SK-N-SH (cell line): ENCODE measurements around the gene FYB1. TPM values are rescaled to one million over a fixed set of nuclear protein-coding genes. Genes with fewer than 3 reads are reported as not detected.

Experiments used
- CTCF ChIA-PET: fragments of 300-600, 350-600 bp; formaldehyde crosslinking; extraction: SDS; loops from one replicate; lab custom pipeline; 2021; lab: Yijun Ruan, JAX
- POLR2A ChIA-PET: fragments of 350-600 bp; sonication (Branson Sonifier 250); formaldehyde crosslinking; extraction: SDS; loops from one replicate; lab custom pipeline; 2020; ENCODE audit warnings: antibody characterized with exemption, inconsistent platforms; lab: Yijun Ruan, JAX
- DNase-seq: peaks from one replicate; pipeline ENCODE4 v3.0.0; 2012
- H2AFZ ChIP-seq: fragments of 200-600 bp; sonication (generic); 2 replicates; pipeline ENCODE4 v1.8.1; 2016; ENCODE audit warnings: antibody characterized with exemption, mild to moderate bottlenecking, low read depth
- H3F3A ChIP-seq: fragments of 200-600 bp; sonication (generic); replicated peaks from 2 replicates; pipeline ENCODE3; 2016; ENCODE audit warnings: antibody characterized with exemption, mild to moderate bottlenecking; ENCODE audit not compliant: insufficient read depth
- H3K27ac ChIP-seq, 2 experiments: fragments of 200-500 bp in 1 of 2; fragments of 200-600 bp in 1 of 2; sonication (Bioruptor generic) in 1 of 2; sonication (generic), shearing (Covaris generic) in 1 of 2; 2 replicates each; pipeline versions ENCODE4 v1.5.1 to v1.6.1; 2014 to 2016; ENCODE audit warnings: low read depth in 2 of 2, inconsistent platforms in 1 of 2, low read length in 1 of 2, mild to moderate bottlenecking in 1 of 2, mixed read lengths in 1 of 2
- H3K27me3 ChIP-seq: fragments of 200-600 bp; sonication (generic), shearing (Covaris generic); 2 replicates; pipeline ENCODE4 v1.6.1; 2016; ENCODE audit warnings: mixed run types; ENCODE audit not compliant: insufficient read depth
- H3K36me3 ChIP-seq, 2 experiments: fragments of 200-500 bp in 1 of 2; fragments of 200-600 bp in 1 of 2; sonication (Bioruptor generic) in 1 of 2; sonication (generic) in 1 of 2; replicated peaks in 1 of 2; 2 replicates each; pipeline versions ENCODE3 to v1.5.1; 2014 to 2016; ENCODE audit warnings: low read length in 1 of 2, mild to moderate bottlenecking in 1 of 2; ENCODE audit not compliant: insufficient read depth in 2 of 2, control insufficient read depth in 1 of 2
- H3K4me1 ChIP-seq, 2 experiments: fragments of 200-500 bp in 1 of 2; fragments of 200-600 bp in 1 of 2; sonication (Bioruptor generic) in 1 of 2; sonication (generic), shearing (Covaris generic) in 1 of 2; 2 replicates each; pipeline versions ENCODE4 v1.5.1 to v1.6.1; 2014 to 2016; ENCODE audit warnings: low read depth in 1 of 2, low read length in 1 of 2, mixed run types in 1 of 2; ENCODE audit not compliant: insufficient read depth in 2 of 2, control insufficient read depth in 1 of 2
- H3K4me2 ChIP-seq: fragments of 200-600 bp; sonication (generic), shearing (Covaris generic); 2 replicates; pipeline ENCODE4 v1.6.1; 2017; ENCODE audit warnings: mixed run types
- H3K4me3 ChIP-seq, 2 experiments: fragments of 200-500 bp in 1 of 2; fragments of 200-600 bp in 1 of 2; sonication (Bioruptor generic) in 1 of 2; sonication (generic), shearing (Covaris generic) in 1 of 2; 2 replicates each; pipeline versions ENCODE4 v1.5.1 to v1.8.1; 2014 to 2016; ENCODE audit warnings: low read depth in 2 of 2, inconsistent platforms in 1 of 2, low read length in 1 of 2, mild to moderate bottlenecking in 1 of 2, mixed read lengths in 1 of 2, moderate library complexity in 1 of 2
- H3K79me2 ChIP-seq: fragments of 200-600 bp; sonication (generic); 2 replicates; pipeline ENCODE4 v1.8.1; 2017; ENCODE audit warnings: mild to moderate bottlenecking; ENCODE audit not compliant: insufficient read depth
- H3K9ac ChIP-seq: fragments of 200-600 bp; sonication (generic); 2 replicates; pipeline ENCODE4 v1.6.1; 2017; ENCODE audit warnings: mixed run types
- H3K9me2 ChIP-seq: fragments of 200-600 bp; sonication (generic); 2 replicates; pipeline ENCODE4 v1.6.1; 2017; ENCODE audit warnings: mixed run types
- H3K9me3 ChIP-seq: fragments of 200-600 bp; sonication (generic); 2 replicates; pipeline ENCODE4 v1.6.1; 2017; ENCODE audit warnings: mixed run types, mild to moderate bottlenecking, moderate library complexity
- H4K20me1 ChIP-seq: fragments of 200-600 bp; sonication (generic); 2 replicates; pipeline ENCODE4 v1.6.1; 2017; ENCODE audit warnings: mild to moderate bottlenecking, mixed run types; ENCODE audit not compliant: insufficient read depth
- ELF1 ChIP-seq: IDR thresholded peaks from 2 replicates; pipeline ENCODE4 v1.4.0; 2012
- FOXM1 ChIP-seq: IDR thresholded peaks from 2 replicates; pipeline ENCODE4 v1.4.0; 2012; ENCODE audit warnings: low read depth, mild to moderate bottlenecking
- MAX ChIP-seq: IDR thresholded peaks from 2 replicates; pipeline ENCODE4 v1.4.0; 2012; ENCODE audit warnings: low read depth
- NRF1 ChIP-seq: IDR thresholded peaks from 2 replicates; pipeline ENCODE4 v1.6.1; 2012; ENCODE audit warnings: low read depth, mild to moderate bottlenecking, low read length
- POLR2AphosphoS5 ChIP-seq: IDR thresholded peaks from 2 replicates; pipeline ENCODE4 v1.6.1; 2012; ENCODE audit warnings: low read depth, low read length
- RAD21 ChIP-seq: IDR thresholded peaks from 2 replicates; pipeline ENCODE4 v1.6.1; 2012; ENCODE audit warnings: mild to moderate bottlenecking, low read length
- RCOR1 ChIP-seq: fragments of 150-350 bp; IDR thresholded peaks from 2 replicates; pipeline ENCODE4 v1.6.1; 2017; ENCODE audit warnings: antibody characterized with exemption, low read length
- RFX5 ChIP-seq: IDR thresholded peaks from 2 replicates; pipeline ENCODE4 v1.6.1; 2012; ENCODE audit warnings: mild to moderate bottlenecking, improper control_type of control experiment, low read length
- TCF12 ChIP-seq: IDR thresholded peaks from 2 replicates; pipeline ENCODE4 v1.4.0; 2012
- TEAD4 ChIP-seq: IDR thresholded peaks from 2 replicates; pipeline ENCODE4 v1.4.0; 2012; ENCODE audit warnings: mild to moderate bottlenecking, borderline replicate concordance; ENCODE audit not compliant: insufficient read depth
- WGBS: methylation state at CpG from one replicate; pipeline ENCODE4 v1.1.6; 2017; ENCODE audit warnings: low lambda C conversion rate; 5-methylcytosine and 5-hydroxymethylcytosine counted together
- polyA plus RNA-seq, 3 experiments: library from polyadenylated mRNA; depleted of rRNA; stranded (reverse); fragments of >200 nt; gene quantifications; 2 replicates each; pipeline ENCODE4 v1.2.3, GENCODE V29; 2012
- TF ChIP-seq, protein P1 (sequence below): IDR thresholded peaks from 2 replicates; pipeline ENCODE4 v1.4.0; 2012; ENCODE audit warnings: low read depth, borderline replicate concordance
- TF ChIP-seq, protein P2 (sequence below): IDR thresholded peaks from 2 replicates; pipeline ENCODE4 v1.4.0; 2012; ENCODE audit warnings: low read depth, borderline replicate concordance
- TF ChIP-seq, protein P3 (sequence below): fragments of 200-600 bp; sonication (generic); IDR thresholded peaks from 2 replicates; pipeline ENCODE4 v1.6.1; 2017; ENCODE audit warnings: antibody characterized with exemption, mild to moderate bottlenecking, moderate library complexity

The FYB1 gene
- polyA plus RNA-seq, 1 of the 3 experiments (the other 2 are of a cell fraction) = not detected

- H3K4me3 ChIP-seq = no peak overlapping the region
- 89% methylated on average over 5 of the region's 5 CpGs for WGBS
- H2AFZ ChIP-seq = no peak overlapping the region
- peaks cover 68% of the 10 kb centered on the region for H3K79me2 ChIP-seq
- no peaks in the 10 kb centered on the region for H3K9me2 ChIP-seq
- H4K20me1 ChIP-seq = no peaks in the 10 kb centered on the region
- H3K9me3 ChIP-seq = no peaks in the 10 kb centered on the region
- no peak overlapping the region for H3K27ac ChIP-seq
- no peaks in the 10 kb centered on the region for H3K36me3 ChIP-seq
- H3K4me2 ChIP-seq = no peak overlapping the region
- H3K27me3 ChIP-seq = no peaks in the 10 kb centered on the region
- CTCF ChIA-PET = no interaction called here
- H3F3A ChIP-seq = no peaks in the 10 kb centered on the region
- POLR2A ChIA-PET = no interaction called here
- H3K4me1 ChIP-seq = no peaks in the 10 kb centered on the region; a peak in 2 of 4 replicates
- no peak overlapping the region for H3K9ac ChIP-seq
- TF ChIP-seq, protein P1, sequence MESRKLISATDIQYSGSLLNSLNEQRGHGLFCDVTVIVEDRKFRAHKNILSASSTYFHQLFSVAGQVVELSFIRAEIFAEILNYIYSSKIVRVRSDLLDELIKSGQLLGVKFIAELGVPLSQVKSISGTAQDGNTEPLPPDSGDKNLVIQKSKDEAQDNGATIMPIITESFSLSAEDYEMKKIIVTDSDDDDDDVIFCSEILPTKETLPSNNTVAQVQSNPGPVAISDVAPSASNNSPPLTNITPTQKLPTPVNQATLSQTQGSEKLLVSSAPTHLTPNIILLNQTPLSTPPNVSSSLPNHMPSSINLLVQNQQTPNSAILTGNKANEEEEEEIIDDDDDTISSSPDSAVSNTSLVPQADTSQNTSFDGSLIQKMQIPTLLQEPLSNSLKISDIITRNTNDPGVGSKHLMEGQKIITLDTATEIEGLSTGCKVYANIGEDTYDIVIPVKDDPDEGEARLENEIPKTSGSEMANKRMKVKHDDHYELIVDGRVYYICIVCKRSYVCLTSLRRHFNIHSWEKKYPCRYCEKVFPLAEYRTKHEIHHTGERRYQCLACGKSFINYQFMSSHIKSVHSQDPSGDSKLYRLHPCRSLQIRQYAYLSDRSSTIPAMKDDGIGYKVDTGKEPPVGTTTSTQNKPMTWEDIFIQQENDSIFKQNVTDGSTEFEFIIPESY = no peak
- TF ChIP-seq, protein P2, sequence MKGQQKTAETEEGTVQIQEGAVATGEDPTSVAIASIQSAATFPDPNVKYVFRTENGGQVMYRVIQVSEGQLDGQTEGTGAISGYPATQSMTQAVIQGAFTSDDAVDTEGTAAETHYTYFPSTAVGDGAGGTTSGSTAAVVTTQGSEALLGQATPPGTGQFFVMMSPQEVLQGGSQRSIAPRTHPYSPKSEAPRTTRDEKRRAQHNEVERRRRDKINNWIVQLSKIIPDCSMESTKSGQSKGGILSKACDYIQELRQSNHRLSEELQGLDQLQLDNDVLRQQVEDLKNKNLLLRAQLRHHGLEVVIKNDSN = no peak
- no peak for TF ChIP-seq RAD21
- no peak for TF ChIP-seq MAX
- no peak for TF ChIP-seq TCF12
- TF ChIP-seq RFX5 = no peak
- no peak for TF ChIP-seq NRF1
- no peak for TF ChIP-seq TEAD4
- no peak for TF ChIP-seq FOXM1
- TF ChIP-seq RCOR1 = no peak
- no peak for TF ChIP-seq ELF1
- TF ChIP-seq, protein P3, sequence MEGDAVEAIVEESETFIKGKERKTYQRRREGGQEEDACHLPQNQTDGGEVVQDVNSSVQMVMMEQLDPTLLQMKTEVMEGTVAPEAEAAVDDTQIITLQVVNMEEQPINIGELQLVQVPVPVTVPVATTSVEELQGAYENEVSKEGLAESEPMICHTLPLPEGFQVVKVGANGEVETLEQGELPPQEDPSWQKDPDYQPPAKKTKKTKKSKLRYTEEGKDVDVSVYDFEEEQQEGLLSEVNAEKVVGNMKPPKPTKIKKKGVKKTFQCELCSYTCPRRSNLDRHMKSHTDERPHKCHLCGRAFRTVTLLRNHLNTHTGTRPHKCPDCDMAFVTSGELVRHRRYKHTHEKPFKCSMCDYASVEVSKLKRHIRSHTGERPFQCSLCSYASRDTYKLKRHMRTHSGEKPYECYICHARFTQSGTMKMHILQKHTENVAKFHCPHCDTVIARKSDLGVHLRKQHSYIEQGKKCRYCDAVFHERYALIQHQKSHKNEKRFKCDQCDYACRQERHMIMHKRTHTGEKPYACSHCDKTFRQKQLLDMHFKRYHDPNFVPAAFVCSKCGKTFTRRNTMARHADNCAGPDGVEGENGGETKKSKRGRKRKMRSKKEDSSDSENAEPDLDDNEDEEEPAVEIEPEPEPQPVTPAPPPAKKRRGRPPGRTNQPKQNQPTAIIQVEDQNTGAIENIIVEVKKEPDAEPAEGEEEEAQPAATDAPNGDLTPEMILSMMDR = no peak
- TF ChIP-seq POLR2AphosphoS5 = no peak
- no peak for DNase-seq
These were observed 163.5 kb downstream of the FYB1 start for GRCh38 chr5:39055768-39056398.

Other genes with a start within 250 kb of the FYB1 start
- gene RICTOR, start 145.2 kb downstream of the FYB1 start, polyA plus RNA-seq (2012; rRNA removed) = 1.6 and 2.6 TPM in 2 replicates
- not detected in 2 replicates for gene C9, start 144.9 kb upstream of the FYB1 start, polyA plus RNA-seq (2012; rRNA removed)
- gene DAB2, start 205.4 kb upstream of the FYB1 start, polyA plus RNA-seq (2012; rRNA removed) = 23.7 and 39.9 TPM in 2 replicates